DMS153 treated with DMSO at 0.1 percent for 48 hours (cell line): ENCODE data around the gene AUNIP.

ENCODE experiments used
- DNase-seq: peaks from one replicate; lab custom pipeline; 2025; ENCODE audit not compliant: unreplicated experiment; lab: John Stamatoyannopoulos, UW

The AUNIP gene

GRCh38 chr1:25889470-25889869 lies 30.2 kb upstream of the AUNIP start:
- DNase-seq, result peak; percentile 94

GRCh38 chr1:25888426-25888987 lies 29.2 kb upstream of the AUNIP start:
- DNase-seq, result no peak

DNA sequence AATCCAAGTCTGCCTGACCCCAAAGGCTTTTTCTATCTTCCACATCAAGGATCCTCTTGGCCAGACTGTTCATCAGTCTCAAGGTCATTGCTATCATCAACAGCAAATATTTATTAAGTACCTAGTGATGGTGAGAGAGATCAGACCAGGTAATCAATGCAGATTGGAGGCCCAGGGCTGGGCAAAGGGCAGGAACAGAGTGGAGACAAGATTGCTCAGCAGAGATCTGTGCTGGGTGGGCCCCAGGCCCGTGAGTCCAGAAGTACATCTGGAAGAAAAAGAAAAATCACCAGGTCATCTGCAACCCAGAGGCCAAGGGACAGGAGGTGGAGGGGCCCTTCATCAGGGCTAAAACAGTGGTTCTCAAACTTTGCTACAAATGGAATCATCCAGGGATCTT lies 26.3 kb upstream of the AUNIP start:
- DNase-seq, result no peak

DNA sequence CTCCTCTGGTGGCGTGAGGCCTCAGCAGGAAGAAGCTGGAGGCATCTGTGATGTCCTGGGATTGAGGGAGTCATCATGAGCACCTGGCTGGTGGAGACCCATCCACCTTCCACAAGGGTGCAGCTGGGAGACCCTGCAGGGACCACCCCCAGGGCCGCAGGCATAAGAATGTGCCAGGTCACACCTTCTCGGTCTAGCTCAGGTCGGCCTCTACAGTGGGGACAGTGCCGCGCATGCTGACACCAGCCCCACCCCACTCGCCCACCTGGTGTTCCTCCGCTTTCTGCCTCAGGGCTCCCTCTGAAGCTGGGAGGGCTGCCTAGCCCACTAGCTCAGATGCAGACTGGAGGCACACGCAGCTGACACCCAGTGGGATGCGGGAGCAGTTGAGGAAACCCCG lies 22.0 kb upstream of the AUNIP start:
- DNase-seq, result no peak

DNA sequence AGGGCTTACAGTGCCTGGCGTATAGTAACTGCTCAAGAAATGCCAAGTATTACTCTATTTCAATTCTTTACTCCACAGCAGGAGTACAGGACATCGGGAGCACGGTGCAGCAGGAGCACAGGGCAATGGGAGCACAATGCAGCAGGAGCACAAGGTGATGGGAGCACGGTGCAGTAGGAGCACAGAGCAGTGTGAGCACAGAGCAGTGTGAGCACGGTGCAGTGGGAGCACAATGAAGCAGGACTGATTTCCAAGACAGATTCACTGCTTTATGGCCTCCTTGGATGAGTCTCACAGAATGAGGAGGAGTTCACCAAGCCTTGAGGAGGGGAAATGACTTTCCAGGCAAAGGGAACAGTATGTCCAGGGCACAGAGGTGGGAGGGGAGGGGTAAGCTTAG lies 21.3 kb upstream of the AUNIP start:
- DNase-seq, result no peak

DNA sequence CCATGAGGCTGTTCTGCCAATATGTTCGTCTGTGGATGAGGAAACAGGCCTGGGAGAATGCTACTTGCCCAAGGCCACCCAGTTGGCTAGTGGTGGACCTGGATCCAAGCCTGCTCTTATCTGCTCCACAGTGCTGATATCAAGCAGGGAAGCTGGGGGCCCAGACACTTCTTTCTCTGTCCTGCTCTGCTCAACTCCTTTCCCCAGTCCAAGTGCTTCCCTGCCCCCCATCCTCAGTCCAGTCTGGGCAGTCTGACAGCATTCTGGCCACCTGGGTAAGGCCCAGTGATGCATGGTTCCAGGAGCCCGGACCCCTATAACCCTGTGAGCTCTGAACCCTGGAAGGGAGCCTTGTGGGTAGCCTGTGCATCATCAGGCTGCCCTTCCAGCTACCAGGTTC lies 20.4 kb upstream of the AUNIP start:
- DNase-seq, result no peak

GRCh38 chr1:25878690-25879089 lies 19.4 kb upstream of the AUNIP start:
- DNase-seq, result no peak

DNA sequence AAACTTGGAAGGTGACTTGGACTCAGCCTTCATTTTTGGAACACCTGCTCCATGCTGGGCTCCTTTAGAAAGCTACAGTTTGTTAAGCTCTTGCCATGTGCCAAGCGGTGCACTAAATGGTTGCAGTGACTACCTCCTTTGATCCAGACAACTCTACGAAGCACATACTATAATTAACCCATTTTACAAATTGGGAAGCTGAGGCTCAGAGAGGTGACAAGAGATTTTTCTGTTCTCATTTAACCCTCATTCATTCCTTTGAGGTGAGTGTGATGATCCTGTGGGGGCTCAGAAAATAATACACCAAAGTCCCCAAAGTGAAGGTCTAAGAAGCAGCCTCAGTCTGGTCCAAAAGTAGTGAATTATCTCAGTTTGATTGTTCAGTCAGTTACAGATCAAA lies 17.9 kb upstream of the AUNIP start:
- DNase-seq, result no peak

GRCh38 chr1:25876693-25877077 lies 17.4 kb upstream of the AUNIP start:
- DNase-seq, result no peak

GRCh38 chr1:25875856-25876692 lies 16.8 kb upstream of the AUNIP start:
- DNase-seq, result no peak

DNA sequence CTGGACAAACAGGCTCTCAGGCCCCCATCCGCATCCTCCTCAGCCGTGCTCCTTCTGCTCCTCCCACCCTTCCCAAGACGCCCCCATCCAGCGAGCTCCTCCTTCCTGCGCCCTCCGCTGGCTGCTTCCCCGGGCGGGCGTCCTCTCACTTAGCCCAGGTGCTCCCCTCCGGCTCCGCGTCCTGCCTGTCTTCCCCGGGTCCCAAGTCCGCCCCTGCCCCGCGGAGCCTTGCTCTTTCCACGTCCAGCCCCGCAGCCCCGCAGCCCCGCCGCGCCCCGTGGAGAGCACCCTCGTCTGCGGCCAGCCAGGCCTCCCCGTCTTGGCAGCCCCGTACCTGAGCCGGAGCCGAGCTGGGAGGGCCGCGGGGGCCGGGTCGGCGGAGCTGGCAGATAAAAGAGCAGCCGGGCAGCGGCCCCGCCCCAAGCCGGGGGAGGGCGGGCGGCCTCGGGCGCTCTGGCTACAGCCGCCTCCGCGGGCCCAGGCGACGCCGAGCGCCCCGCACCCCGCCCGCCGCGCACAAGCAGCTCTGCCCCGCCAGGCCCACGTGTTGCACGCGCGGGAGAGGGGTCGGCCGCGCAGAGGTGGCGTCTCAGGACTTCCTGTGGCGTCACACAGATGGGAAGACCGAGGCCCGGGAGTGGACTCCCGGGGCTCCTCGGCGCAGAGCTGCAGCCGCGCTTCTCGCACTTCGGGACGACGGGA lies 16.0 kb upstream of the AUNIP start, which contains the start of gene PAQR7:
Gene PAQR7, minus strand, starts transcription at position 555 of the 702 bp plus-strand sequence. CDS start 11,869 bp downstream, outside the sequence.
- DNase-seq, result peak; percentile 70

DNA sequence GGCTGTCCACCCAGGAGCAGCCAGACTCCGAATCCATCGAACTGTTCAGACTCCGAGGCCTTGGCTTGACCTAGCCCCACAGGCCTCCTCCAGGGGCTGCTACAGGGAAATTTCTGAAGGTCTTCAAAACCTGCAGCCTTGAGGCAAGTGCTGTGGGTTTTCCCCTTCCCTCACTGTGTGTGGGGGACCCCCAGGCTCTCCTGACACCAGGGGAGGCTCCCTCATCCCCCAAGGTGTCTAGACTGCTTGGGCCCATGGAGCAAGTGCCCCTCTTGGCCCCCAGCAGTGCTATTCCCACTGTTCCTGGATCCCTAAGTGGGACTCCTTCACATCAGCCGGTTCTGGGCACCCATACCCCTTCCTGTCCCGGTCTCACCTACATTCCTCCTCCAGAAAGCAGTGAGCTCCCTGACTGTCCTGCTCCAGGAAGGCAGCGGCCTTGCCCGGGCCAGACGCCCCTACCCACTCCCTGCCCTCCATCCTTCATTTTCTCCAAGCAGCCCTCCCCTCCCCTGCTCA lies 15.4 kb upstream of the AUNIP start:
- DNase-seq, result no peak

DNA sequence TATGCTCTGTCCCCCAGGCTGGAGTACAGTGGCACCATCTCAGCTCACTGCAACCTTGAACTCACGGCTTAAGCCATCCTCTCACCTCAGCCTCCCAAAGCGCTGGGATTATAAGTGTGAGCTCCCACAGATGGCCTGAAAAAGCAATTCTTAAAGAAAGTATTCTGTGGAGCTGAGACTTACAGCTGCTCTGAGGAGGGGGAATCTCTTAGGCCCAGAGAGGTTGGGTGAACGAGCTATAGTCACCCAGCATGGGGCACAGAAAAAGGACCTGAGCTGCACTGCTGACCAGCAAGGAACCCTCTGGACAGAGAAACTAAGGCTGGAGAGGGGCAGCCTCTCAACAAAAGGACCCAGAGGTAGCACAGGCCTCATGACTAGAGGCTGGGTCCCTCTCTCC lies 15.0 kb upstream of the AUNIP start:
- DNase-seq, result no peak

- DNase-seq, result no peak
These were observed 13.9 kb upstream of the AUNIP start for GRCh38 chr1:25873120-25873519.

DNA sequence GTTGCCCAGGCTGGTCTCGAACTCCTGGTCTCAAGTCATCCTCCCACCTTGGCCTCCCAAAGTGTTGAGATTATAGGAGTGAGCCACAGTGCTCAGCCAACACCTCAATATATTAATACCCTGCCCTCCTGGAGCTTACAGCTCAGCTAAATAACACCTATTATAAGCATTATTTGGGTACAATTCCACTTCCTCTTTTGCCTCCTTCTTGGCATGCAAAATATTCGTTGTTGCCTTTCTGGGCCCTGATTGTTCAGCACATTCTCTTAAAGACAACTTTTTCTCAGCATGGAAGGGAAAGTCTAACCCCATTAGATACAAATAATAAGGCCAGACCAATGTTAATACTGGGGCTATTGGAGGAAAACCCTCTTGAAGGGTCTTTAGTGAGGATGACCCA lies 13.5 kb upstream of the AUNIP start:
- DNase-seq, result no peak

DNA sequence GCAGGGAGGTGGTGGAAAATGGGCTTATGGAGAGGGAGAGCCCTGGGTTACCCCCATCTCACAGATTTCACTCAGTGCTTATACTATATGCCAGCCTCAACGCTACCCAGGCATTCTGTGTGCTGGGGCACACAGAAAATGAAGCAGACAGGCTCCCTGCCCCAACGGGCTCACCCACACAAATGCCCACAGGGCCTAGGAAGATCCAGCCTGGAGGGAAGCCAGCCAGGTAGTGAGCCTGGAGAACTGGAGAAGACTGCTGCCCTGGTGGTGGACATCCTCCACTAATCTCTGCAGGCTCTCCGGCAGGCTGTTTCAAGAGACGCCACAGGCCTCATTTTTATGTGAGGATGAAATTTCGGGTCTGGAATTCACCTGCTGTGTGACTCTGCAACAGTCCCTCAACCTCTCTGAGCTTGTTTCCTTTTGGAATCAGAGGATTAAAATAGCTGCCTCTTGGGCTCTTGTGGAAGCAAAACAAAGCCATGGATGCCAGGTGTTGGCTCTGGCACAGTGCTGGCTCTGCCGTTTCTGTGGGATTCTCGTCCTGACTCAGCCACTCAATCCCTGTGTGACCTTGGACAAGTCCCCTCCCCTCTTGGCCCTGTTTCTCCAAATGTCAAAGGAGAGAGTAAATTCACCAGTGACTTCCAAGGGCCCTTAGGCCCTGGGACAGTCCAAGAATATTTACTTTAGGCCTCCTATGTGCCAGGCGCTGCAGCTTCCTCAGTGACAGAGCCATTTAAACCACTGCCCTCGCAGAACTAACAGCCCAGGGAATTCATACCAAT lies 12.6 kb upstream of the AUNIP start:
- no peak for DNase-seq

DNA sequence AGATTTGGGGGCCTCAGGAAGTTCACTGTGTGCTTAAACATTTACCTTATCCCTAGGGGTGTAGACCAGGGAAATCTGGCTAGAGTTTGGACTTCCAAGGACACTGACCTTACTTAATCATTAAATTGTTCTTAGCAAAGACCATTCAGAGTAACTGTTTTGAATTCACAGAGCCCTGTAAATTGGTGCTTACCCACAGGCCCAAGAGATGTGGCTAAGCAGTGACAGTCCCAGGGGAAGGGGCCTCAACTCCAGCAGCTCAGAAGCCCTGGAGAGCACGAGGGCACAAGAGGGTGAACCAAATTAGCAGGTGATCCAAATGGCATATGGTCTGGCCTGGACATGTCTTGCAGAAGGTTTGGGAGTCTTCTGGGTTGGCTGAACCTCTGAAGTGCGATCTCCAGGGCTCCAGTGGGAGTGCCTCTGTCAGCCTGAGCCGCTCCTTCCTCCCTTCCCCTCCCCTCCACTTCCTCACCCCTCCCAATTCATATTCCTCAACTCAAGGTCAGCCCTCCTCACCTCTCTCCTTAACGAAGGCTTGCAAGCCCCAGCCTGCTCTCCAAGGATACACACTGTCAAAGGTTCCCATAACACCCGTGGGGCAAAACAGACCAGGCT lies 11.9 kb upstream of the AUNIP start:
- no peak for DNase-seq

DNA sequence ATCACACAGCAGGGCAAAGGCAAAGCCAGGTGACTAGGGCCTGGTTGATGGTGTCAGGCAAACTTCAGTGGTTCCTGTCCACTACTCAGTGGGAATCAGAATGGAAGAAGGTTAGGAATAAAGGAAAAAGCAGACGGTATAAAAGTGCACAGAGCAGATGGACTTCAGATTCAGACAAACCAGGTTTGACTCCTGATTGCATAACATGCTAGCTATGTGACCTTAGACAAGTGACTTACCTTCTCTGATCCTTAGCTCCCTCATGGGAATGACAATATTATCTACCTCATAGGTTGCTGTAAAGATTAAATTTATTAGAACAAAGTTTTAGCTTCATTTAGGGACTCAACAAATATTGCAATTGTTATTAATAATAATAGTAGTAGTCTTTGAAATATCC lies 11.4 kb upstream of the AUNIP start:
- DNase-seq, result no peak

DNA sequence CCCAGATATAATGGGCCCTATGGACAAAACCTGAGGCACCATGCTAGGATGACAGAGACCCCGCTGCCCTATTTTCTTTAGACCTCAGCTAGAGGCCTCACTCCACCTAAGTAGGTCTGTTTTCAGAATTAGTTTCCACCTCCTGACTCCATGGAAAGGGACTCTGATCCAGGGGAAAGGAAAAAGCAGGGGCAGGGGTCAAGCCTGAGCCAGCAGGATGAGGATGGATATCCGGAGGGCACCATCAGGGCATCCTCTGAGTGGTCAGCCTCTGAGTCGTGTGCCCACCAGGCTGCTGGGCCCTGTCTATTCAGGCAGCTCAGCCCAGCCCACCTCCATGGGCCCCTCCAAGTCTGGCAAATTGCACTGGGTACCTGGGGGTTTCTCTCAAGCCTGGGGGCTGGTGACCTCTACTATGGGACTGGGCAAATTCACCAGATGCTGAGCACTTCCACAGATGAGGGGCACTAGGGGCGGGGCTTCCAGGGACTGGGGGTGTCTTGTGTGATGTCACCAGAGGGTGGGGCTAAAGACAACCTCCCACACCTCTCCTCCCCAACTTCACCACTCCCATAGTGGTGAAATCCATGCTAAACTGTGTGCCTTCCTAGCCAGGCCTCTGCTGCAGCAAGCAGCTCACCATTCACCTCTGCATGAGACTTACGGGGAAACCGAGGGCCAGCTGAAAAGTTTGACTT lies 10.8 kb upstream of the AUNIP start:
- DNase-seq, result no peak
